ENCODE data around the gene RAC3.

DNA sequence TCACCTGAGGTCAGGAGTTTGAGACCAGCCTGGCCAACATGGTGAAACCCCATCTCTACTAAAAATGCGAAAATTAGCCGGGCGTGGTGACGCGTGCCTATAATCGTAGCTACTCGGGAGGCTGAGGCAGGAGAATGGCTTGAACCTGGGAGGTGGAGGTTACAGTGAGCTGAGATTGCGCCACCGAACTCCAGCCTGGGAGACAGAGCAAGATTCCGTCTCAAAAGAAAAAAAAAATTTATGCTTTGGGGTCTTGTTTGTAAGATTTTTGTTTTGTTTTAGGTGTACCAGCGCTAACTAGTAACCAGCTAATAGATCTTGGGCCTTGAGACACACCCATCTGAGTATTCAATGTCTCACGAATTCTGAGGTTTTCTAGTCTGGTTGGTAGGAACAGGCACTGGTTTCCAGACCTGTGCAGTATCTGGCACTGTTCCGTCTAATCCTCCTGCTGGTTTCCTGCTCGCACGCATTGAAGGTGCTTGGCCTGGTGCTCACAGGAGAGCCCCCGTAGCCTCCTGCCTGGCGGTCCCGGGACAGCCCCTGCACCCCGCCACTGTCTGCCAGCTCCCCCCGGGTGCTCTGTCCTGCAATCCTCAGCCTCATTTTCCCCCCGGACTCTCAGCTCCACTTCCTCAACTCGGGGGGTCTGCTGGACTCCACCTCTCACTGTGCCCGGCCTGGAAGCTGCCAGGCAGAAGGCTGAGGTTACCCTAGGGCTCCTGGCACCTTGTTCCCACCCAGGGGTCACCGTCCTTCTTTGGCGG is 44.7 kb downstream of the RAC3 start:
- TF ChIP-seq, protein P1, sequence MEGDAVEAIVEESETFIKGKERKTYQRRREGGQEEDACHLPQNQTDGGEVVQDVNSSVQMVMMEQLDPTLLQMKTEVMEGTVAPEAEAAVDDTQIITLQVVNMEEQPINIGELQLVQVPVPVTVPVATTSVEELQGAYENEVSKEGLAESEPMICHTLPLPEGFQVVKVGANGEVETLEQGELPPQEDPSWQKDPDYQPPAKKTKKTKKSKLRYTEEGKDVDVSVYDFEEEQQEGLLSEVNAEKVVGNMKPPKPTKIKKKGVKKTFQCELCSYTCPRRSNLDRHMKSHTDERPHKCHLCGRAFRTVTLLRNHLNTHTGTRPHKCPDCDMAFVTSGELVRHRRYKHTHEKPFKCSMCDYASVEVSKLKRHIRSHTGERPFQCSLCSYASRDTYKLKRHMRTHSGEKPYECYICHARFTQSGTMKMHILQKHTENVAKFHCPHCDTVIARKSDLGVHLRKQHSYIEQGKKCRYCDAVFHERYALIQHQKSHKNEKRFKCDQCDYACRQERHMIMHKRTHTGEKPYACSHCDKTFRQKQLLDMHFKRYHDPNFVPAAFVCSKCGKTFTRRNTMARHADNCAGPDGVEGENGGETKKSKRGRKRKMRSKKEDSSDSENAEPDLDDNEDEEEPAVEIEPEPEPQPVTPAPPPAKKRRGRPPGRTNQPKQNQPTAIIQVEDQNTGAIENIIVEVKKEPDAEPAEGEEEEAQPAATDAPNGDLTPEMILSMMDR (IDR thresholded peaks at IDR 0.05; ENCODE audit: insufficient read depth, low read length, poor library complexity, severe bottlenecking): no peak
- TF ChIP-seq EZH2phosphoT487 (conservative IDR thresholded peaks at IDR 0.05; ENCODE audit: low read length): no peak
